HG03460 (cell line): ENCODE data around the gene C19orf73.
"Not testable (repeated sequence)": the region's sequence is repeated elsewhere in the genome, so short reads cannot be mapped to it uniquely, and the experiment has no call there.

Source experiments
- ATAC-seq: cut with Tn5 transposase; IDR thresholded peaks from one replicate; pipeline ENCODE4 v1.9.1; 2021; ENCODE audit not compliant: unreplicated experiment

C19orf73 gene

GRCh38 chr19:49103331-49104085 is 15.4 kb downstream of the C19orf73 start:
- no peak for ATAC-seq

- ATAC-seq, result no peak
Observed at GRCh38 chr19:49102303-49102702, 16.6 kb downstream of the C19orf73 start.

- ATAC-seq, result no peak
Observed at GRCh38 chr19:49101160-49101559, 17.8 kb downstream of the C19orf73 start.

GRCh38 chr19:49098795-49099194 is 20.1 kb downstream of the C19orf73 start:
- no peak for ATAC-seq

- ATAC-seq, result no peak
Observed at GRCh38 chr19:49097453-49098288, 21.3 kb downstream of the C19orf73 start.

- ATAC-seq, result no peak
Observed at GRCh38 chr19:49094505-49095482, 24.1 kb downstream of the C19orf73 start.

GRCh38 chr19:49092686-49093085 is 26.3 kb downstream of the C19orf73 start:
- no peak for ATAC-seq

GRCh38 chr19:49091391-49092038 is 27.4 kb downstream of the C19orf73 start:
- no peak for ATAC-seq

- no peak for ATAC-seq
Observed at GRCh38 chr19:49086296-49086695, 32.6 kb downstream of the C19orf73 start.

- ATAC-seq, result no peak
Observed at GRCh38 chr19:49085868-49086232, 33.1 kb downstream of the C19orf73 start.

GRCh38 chr19:49085020-49085867 is 33.7 kb downstream of the C19orf73 start, which contains the start of gene SNRNP70:
TSS of gene SNRNP70 (plus strand) at chr19:49085451. CDS start at chr19:49086415, 964 bp downstream.
- peak; percentile 84 for ATAC-seq

GRCh38 chr19:49084206-49085019 is 34.5 kb downstream of the C19orf73 start:
- no peak for ATAC-seq

GRCh38 chr19:49081273-49081672 is 37.7 kb downstream of the C19orf73 start:
- no peak for ATAC-seq

GRCh38 chr19:49080392-49080791 is 38.6 kb downstream of the C19orf73 start:
- ATAC-seq, result no peak

GRCh38 chr19:49074869-49075268 is 44.1 kb downstream of the C19orf73 start:
- not testable (repeated sequence) for ATAC-seq

GRCh38 chr19:49073514-49074378 is 45.2 kb downstream of the C19orf73 start:
- ATAC-seq, result no peak

GRCh38 chr19:49071860-49072547 is 46.9 kb downstream of the C19orf73 start:
- ATAC-seq, result no peak
